Measurements from ENCODE around the gene TRHDE. TPM values are rescaled to one million over a fixed set of nuclear protein-coding genes. Genes with fewer than 3 reads are reported as not detected.

TRHDE gene
- total and polyA plus RNA-seq, 12 donors: 0.10 to 0.97 (median 0.46) TPM

GRCh38 chr12:72288911-72289310, 16.7 kb downstream of the TRHDE start:
- Histone ChIP-seq H3K4me1 (no peaks in the 10 kb centered on the region), H3K27ac (no peak overlapping the region), H3K9me3 (no peaks in the 10 kb centered on the region), H3K4me3 (no peak overlapping the region), H3K27me3 (peaks cover 0 to 10% (median 0%) of the 10 kb centered on the region in 7 donors), H3K36me3 (no peaks in the 10 kb centered on the region)
- DNase-seq (no peak), ATAC-seq (no peak)
- intact Hi-C loops (cut with DNase I): no loop called here
- TF ChIP-seq, protein P1, sequence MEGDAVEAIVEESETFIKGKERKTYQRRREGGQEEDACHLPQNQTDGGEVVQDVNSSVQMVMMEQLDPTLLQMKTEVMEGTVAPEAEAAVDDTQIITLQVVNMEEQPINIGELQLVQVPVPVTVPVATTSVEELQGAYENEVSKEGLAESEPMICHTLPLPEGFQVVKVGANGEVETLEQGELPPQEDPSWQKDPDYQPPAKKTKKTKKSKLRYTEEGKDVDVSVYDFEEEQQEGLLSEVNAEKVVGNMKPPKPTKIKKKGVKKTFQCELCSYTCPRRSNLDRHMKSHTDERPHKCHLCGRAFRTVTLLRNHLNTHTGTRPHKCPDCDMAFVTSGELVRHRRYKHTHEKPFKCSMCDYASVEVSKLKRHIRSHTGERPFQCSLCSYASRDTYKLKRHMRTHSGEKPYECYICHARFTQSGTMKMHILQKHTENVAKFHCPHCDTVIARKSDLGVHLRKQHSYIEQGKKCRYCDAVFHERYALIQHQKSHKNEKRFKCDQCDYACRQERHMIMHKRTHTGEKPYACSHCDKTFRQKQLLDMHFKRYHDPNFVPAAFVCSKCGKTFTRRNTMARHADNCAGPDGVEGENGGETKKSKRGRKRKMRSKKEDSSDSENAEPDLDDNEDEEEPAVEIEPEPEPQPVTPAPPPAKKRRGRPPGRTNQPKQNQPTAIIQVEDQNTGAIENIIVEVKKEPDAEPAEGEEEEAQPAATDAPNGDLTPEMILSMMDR (IDR thresholded peaks at IDR 0.05): no peak
- 59 to 72% methylated on average over 2 of the region's 2 CpGs for WGBS, 2 donors

- H3K36me3 ChIP-seq: no peaks in the 10 kb centered on the region
- TF ChIP-seq, protein P1 (IDR thresholded peaks at IDR 0.05): no peak
- H3K9me3 ChIP-seq: no peaks in the 10 kb centered on the region
- intact Hi-C loops (cut with DNase I): no loop called here
- DNase-seq: no peak
- H3K27ac ChIP-seq: no peak overlapping the region
- 93 to 95% methylated on average over 2 of the region's 2 CpGs for WGBS, 2 donors
- no peaks in the 10 kb centered on the region for H3K4me1 ChIP-seq
- no peak overlapping the region for H3K4me3 ChIP-seq
- no peak for ATAC-seq
- peaks cover 0 to 10% (median 0%) of the 10 kb centered on the region in 7 donors for H3K27me3 ChIP-seq
These were observed 17.5 kb downstream of the TRHDE start for GRCh38 chr12:72289633-72290032.

GRCh38 chr12:72291175-72291574, 19.0 kb downstream of the TRHDE start:
- TF ChIP-seq, protein P1 (IDR thresholded peaks at IDR 0.05): no peak
- WGBS, 2 donors: 89 to 93% methylated on average over 5 of the region's 5 CpGs
- intact Hi-C loops (cut with DNase I): no loop called here
- ATAC-seq (no peak), DNase-seq (no peak)
- Histone ChIP-seq H3K4me3 (no peak overlapping the region), H3K27me3 (peaks cover 0 to 4% (median 0%) of the 10 kb centered on the region in 7 donors), H3K27ac (no peak overlapping the region), H3K9me3 (no peaks in the 10 kb centered on the region), H3K4me1 (no peaks in the 10 kb centered on the region), H3K36me3 (no peaks in the 10 kb centered on the region)

GRCh38 chr12:72293701-72294100, 21.5 kb downstream of the TRHDE start:
- ATAC-seq: no peak
- DNase-seq: no peak
- intact Hi-C loops (cut with DNase I): no loop called here
- 81 to 87% methylated on average over 6 of the region's 6 CpGs for WGBS, 2 donors
- no peaks in the 10 kb centered on the region for H3K9me3 ChIP-seq
- H3K4me3 ChIP-seq: no peak overlapping the region
- no peaks in the 10 kb centered on the region for H3K4me1 ChIP-seq
- H3K27ac ChIP-seq: no peak overlapping the region
- peaks cover 0 to 4% (median 0%) of the 10 kb centered on the region in 7 donors for H3K27me3 ChIP-seq
- TF ChIP-seq, protein P1 (IDR thresholded peaks at IDR 0.05): no peak
- no peaks in the 10 kb centered on the region for H3K36me3 ChIP-seq

All from heart right ventricle (tissue), 16 donors.